KBM-7 (cell line): ENCODE data around the gene B9D2.
"Not testable (repeated sequence)": the region's sequence is repeated elsewhere in the genome, so short reads cannot be mapped to it uniquely, and the experiment has no call there.

Experiments
- DNase-seq: peaks from one replicate; pipeline ENCODE4 v3.0.0-alpha.2; 2015
- in situ Hi-C: fragments of 300-500 bp; cut with MboI; formaldehyde crosslinking; loops from 2 replicates; pipeline ENCODE4 v1.14.3; 2020; ENCODE audit warnings: low sequenced_read_pairs, low pct_unique_long_range_greater_than_20kb, mixed read lengths

Gene B9D2

GRCh38 chr19:41395355-41395754, 31.4 kb upstream of the B9D2 start:
- in situ Hi-C loops = no loop called here
- no peak for DNase-seq

GRCh38 chr19:41392775-41393174, 28.8 kb upstream of the B9D2 start:
- DNase-seq = no peak
- in situ Hi-C loops = no loop called here

DNA sequence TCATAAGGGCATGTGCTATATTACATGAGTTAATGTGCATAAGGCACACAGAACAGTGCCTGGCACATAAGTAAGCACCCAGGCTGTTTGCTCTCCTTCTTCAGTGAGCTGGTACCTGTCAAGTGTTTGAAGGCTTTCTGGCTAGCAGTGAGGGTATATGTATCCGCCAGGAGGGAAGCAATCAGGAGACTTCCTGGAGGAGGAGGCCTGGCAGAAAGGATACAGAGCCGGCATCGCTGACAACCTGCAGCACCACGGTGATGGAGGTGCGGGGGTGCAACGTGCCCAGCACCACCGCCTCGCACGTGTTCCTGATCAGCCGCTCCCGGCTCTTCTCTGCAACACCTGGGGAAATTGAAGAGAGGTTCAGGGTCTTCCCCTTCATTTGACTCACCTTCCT, 27.7 kb upstream of the B9D2 start:
- no peak for DNase-seq
- in situ Hi-C loops = no loop called here

- in situ Hi-C loops = no loop called here
- DNase-seq = no peak
Observed at GRCh38 chr19:41386442-41386841, 22.5 kb upstream of the B9D2 start.

- DNase-seq = no peak
- in situ Hi-C loops = no loop called here
Observed at GRCh38 chr19:41384351-41384750, 20.4 kb upstream of the B9D2 start.

- DNase-seq, in situ Hi-C loops: not testable (repeated sequence)
Observed at GRCh38 chr19:41381536-41381935, 17.6 kb upstream of the B9D2 start.

GRCh38 chr19:41377977-41378709, 14.2 kb upstream of the B9D2 start:
- in situ Hi-C loops = no loop called here
- DNase-seq = peak; percentile 49

- DNase-seq = no peak
- in situ Hi-C loops = no loop called here
Observed at GRCh38 chr19:41376998-41377365, 13.0 kb upstream of the B9D2 start.

GRCh38 chr19:41376241-41376997, 12.5 kb upstream of the B9D2 start, which contains the start of gene TMEM91:
Gene TMEM91 (plus strand): TSS chr19:41376533. CDS start chr19:41378310, 1,777 bp downstream.
- no peak for DNase-seq
- in situ Hi-C loops = no loop called here

DNA sequence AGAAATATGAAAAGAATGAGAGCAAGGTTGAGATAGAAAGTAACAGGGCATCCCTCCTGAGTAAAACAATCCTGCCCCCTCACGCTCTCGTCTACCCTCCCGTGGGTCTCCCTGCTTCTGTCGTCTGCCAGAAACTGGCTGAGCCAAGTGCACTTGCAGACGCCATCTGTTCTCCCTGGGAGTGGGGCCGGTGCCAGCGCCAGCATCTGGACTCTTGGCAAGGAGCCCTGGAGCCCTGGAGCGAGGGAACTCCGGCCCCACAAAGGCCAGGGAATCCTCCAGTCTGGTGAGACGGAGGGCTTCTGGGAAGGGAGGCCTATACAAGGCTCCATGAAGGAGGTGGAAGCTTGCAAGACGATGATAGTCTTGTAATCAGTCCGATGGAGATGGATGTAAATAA, 10.0 kb upstream of the B9D2 start:
- in situ Hi-C loops = no loop called here
- no peak for DNase-seq

DNA sequence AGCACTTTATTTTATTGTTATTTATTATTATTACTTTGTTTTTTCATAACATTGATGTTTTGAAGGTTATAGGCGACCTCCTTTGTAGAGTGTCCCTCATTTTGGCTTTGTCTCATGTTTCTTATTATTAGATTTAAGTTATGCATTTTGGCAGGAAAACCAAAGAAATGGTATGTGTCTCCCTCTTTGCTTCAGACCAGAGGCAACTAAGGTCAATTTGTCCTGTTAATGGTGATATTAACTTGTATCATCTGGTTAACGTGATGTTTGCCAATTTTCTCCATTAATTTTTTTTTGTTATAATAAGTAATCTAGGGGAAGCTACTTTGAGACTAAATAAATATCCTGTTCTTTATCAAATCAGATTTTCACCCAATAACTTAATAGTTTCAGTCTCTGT, 8.6 kb upstream of the B9D2 start:
- DNase-seq = no peak
- in situ Hi-C loops = no loop called here

GRCh38 chr19:41371541-41371940, 7.6 kb upstream of the B9D2 start:
- in situ Hi-C loops = no loop called here
- DNase-seq = no peak

DNA sequence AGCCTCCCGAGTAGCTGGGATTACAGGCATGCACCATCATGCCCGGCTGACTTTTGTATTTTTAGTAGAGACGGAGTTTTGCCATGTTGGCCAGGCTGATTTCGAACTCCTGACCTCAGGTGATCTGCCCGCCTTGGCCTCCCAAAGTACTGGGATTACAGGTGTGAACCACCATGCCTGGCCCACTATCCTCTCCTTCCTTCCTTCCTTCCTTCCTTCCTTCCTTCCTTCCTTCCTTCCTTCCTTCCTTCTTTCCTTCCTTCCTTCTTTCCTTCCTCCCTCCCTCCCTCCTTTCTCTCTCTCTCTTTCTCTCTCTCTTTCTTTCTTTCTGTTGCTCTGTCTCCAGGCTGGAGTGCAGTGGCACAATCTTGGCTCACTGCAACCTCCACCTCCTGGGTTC, 7.2 kb upstream of the B9D2 start:
- in situ Hi-C loops, DNase-seq: not testable (repeated sequence)

DNA sequence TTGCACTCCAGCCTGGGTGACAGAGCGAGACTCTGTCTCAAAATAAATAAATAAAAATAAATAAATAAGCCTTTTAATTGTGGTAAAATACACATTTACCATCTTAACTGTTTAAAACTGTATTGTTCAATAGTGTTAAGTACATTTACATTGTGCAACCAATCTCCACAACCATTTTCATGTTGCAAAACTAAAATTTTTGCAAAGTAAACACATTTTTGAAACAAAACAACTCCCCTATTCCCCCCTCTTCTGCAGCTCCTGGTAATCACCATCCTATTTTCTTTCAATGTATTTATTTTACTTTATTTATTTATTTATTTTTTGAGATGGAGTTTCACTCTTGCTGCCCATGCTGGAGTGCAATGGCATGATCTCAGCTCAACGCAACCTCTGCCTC, 5.8 kb upstream of the B9D2 start:
- in situ Hi-C loops = no loop called here
- DNase-seq = no peak

DNA sequence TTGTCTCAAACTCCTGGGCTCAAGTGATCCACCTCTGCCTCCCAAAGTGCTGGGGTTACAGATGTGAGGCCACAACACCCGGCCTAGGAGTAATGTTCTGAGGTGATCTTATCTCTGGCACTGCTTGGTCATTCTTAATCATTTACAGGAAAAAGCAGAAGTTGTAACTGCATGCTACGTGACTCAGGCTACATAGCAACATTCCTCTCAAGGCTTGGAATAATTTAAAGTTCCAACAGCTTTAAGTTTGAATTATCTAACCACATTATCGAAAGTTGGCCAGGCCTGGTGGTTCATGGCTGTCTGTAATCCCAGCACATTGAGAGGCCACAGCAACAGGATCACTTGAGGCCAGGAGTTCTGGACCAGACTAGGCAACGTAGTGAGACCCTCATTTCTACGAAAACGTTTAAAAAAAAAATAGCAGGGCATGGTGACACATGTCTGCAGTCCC, 3.9 kb upstream of the B9D2 start:
- in situ Hi-C loops = no loop called here
- peak; percentile 95 for DNase-seq

DNA sequence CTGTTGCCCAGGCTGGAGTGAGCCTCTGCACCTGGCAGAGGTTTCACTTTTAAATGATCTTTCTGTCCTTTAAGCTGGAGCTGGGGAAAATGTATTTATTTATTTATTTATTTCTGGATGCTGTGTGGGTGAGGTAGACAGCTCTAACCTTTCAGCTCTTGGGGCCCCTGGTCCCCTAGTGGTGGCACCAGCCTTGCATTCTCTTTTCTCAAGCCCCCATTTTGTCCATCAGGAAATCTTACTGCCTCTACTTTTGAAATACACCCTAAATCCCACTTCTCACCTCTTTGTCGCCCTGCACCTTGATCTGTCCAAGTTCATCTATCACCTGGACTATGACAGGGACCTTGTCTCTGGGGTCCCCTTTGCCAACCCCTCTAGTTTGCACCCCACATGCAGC, 2.1 kb upstream of the B9D2 start:
- in situ Hi-C loops = no loop called here
- DNase-seq = peak; percentile 40

GRCh38 chr19:41364524-41365391, 809 bp upstream of the B9D2 start:
- DNase-seq = no peak

DNA sequence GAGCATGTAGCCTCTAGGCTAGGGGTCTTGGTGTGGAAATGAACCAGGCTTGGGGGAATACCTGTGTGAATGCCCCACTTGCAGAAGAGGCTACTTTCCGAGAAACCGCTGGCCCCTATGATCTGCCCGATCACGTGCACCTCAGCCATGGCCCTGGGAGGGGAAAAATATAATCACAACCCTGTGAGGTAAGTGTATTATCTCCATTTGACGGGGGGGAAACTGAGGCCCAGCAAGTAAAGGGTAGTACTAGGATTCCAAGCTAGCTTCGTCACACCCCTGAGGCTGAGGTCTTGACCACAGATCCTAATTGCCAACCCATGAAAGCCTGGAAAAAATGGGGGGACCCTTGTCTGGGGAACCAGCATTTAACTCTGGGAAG, 587 bp downstream of the B9D2 start:
- in situ Hi-C loops = no loop called here
- DNase-seq = no peak

More at GRCh38 chr19:41364524-41365391, 809 bp upstream of the B9D2 start:
- in situ Hi-C loops = no loop called here

DNA sequence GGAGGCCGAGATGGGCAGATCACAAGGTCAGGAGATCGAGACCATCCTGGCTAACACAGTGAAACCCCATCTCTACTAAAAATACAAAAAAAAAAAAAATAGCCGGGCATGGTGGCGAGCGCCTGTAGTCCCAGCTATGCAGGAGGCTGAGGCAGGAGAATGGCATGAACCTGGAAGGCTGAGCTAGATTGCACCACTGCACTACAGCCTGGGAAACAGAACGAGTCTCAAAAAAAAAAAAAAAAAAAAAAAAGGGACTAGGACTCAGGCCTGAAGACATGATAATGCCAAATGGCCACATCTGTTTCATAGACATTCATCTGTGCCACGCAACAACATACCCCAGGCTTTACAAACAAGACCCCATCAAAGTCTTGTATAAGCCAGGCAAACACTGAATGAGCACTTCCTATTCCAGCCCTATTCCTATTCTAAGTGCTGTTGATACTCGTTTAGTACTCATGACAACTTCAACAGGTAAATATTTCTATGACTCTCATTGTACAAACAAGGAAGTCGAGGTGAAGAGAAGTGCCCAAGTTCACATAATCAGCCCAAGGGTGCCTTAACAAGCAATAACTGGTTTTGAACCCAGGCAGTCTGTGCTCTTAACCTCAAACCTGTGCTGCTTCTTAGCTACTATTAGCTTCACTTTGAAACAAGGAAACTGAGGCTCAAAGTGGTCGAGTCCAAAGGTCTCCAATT, 1.7 kb downstream of the B9D2 start:
- in situ Hi-C loops = no loop called here
- no peak for DNase-seq
